ENCODE data around the gene MDFI. TPM values are rescaled to one million over a fixed set of nuclear protein-coding genes. Genes with fewer than 3 reads are reported as not detected.

MDFI gene
- total RNA-seq, 2 donors from 2014 or later = 4.9 to 6.7 TPM

- Histone ChIP-seq H3K4me1 (no peaks in the 10 kb centered on the region), H3K36me3 (replicated peaks in 1 of 2; ENCODE audit: insufficient read depth in 1 of 2, low read depth in 2 of 2) (no peaks in the 10 kb centered on the region), H3K9me3 (no peaks in the 10 kb centered on the region), H3K27me3 (peaks cover 0 to 3% of the 10 kb centered on the region in 2 donors), H3K27ac (no peak overlapping the region), H3K4me3 (no peak overlapping the region)
- WGBS, 2 donors = 75 to 90% methylated on average over 5 of the region's 5 CpGs
- intact Hi-C loops (cut with DNase I) = no loop called here
- DNase-seq (no peak), ATAC-seq (no peak)
- no peak for TF ChIP-seq CTCF (IDR thresholded peaks at IDR 0.05)
- TF ChIP-seq POLR2A (IDR thresholded peaks at IDR 0.05) = no peak
These were observed 26.0 kb downstream of the MDFI start for GRCh38 chr6:41664271-41664670.

- TF ChIP-seq CTCF (IDR thresholded peaks at IDR 0.05) (no peak), POLR2A (IDR thresholded peaks at IDR 0.05) (no peak)
- H3K9me3 ChIP-seq = no peaks in the 10 kb centered on the region
- intact Hi-C loops (cut with DNase I) = no loop called here
- no peak overlapping the region for H3K27ac ChIP-seq
- H3K4me1 ChIP-seq = no peaks in the 10 kb centered on the region
- DNase-seq (no peak), ATAC-seq (no peak)
- WGBS, 2 donors = 88 to 91% methylated on average over 1 of the region's 1 CpG
- H3K4me3 ChIP-seq = no peak overlapping the region
- H3K27me3 ChIP-seq = peaks cover 0 to 3% of the 10 kb centered on the region in 2 donors
- H3K36me3 ChIP-seq (replicated peaks in 1 of 2; ENCODE audit: insufficient read depth in 1 of 2, low read depth in 2 of 2) = no peaks in the 10 kb centered on the region
These were observed 28.9 kb downstream of the MDFI start for GRCh38 chr6:41667195-41667594.

DNA sequence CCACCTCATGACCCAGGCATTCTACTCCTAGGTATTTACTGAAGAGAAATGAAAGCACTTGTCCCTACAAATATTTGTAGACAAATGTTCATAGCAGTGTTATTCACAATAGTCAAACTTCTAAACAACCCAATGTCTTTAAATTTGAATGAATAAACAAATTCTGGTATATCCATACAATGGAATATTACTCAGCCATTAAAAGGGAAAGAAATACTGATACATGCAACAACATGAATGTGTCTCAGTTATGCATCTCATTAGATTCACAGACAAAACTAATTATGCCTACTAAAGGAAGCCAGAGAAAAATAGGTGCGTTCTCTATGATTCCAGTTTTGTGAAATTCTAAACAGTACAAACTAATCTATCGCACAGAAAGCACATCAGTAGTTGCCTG, 30.7 kb downstream of the MDFI start:
- intact Hi-C loops (cut with DNase I) = no loop called here
- no peaks in the 10 kb centered on the region for H3K4me1 ChIP-seq

DNA sequence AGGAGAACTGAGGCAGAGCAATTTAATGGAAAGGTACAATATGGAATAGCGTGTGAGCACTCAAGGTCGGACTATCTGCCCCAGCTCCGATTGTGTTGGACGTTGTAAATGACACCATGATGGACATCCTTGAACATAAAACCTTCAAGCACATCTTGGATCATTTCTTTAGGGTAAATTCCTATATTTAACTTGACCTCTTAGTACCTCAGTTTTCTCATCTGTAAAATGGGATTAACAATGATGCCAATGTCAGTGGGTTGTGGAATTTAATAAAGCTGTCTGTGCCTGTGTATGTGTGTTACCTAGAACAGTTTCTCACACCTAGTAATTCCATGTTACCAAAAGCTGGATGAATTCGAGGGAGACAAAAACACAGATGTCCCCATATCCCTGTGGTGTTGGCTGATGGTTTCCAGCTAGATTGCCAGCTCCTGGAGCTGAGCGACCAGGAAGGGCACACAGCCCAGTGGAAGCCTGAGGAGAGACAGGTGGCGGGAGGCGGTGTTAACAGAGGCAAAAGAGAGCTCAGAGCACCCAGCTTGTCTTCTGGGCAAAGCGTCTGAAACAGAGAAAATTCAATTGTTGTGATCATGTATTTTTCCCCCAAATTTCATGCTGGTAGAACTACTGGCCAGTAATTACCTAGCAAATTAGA, 32.6 kb downstream of the MDFI start:
- no peak for TF ChIP-seq CTCF (IDR thresholded peaks at IDR 0.05)
- TF ChIP-seq POLR2A (IDR thresholded peaks at IDR 0.05) = no peak
- intact Hi-C loops (cut with DNase I) = no loop called here
- Histone ChIP-seq H3K4me1 (no peaks in the 10 kb centered on the region), H3K4me3 (no peak overlapping the region), H3K9me3 (no peaks in the 10 kb centered on the region), H3K27me3 (no peaks in the 10 kb centered on the region), H3K36me3 (replicated peaks in 1 of 2; ENCODE audit: insufficient read depth in 1 of 2, low read depth in 2 of 2) (no peaks in the 10 kb centered on the region), H3K27ac (no peak overlapping the region)
- 69 to 73% methylated on average over 9 of the region's 9 CpGs for WGBS, 2 donors
- ATAC-seq = no peak
- DNase-seq = no peak

More for the DNA sequence above, 30.7 kb downstream of the MDFI start:
- no peak overlapping the region for H3K4me3 ChIP-seq
- 94 to 95% methylated on average over 2 of the region's 2 CpGs for WGBS, 2 donors
- no peak for ATAC-seq
- no peaks in the 10 kb centered on the region for H3K9me3 ChIP-seq
- no peaks in the 10 kb centered on the region for H3K36me3 ChIP-seq (replicated peaks in 1 of 2; ENCODE audit: insufficient read depth in 1 of 2, low read depth in 2 of 2)
- no peak overlapping the region for H3K27ac ChIP-seq
- peaks cover 0 to 3% of the 10 kb centered on the region in 2 donors for H3K27me3 ChIP-seq
- no peak for DNase-seq
- TF ChIP-seq POLR2A (IDR thresholded peaks at IDR 0.05) (no peak), CTCF (IDR thresholded peaks at IDR 0.05) (no peak)

DNA sequence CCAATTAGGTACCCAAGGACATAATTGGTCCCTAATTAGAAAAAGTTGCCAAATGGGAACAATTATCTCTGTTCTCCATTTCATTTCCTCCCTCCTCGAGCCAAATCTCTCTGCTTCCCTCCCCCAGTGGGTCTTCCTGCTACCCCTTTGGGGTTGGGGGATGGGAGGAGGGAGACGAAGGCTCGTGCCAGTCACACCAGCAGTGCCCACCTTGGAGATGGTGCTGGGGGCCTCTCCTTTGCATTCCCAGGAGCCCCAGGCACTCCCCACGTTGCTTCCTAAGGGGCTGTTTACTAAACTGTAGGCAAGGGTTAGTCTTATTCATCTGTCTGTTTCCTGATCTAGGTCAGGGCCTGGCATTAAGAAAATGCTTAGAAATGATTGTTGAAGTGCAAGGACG, 33.1 kb downstream of the MDFI start:
- H3K36me3 ChIP-seq (replicated peaks in 1 of 2; ENCODE audit: insufficient read depth in 1 of 2, low read depth in 2 of 2) = no peaks in the 10 kb centered on the region
- TF ChIP-seq CTCF (IDR thresholded peaks at IDR 0.05) (no peak), POLR2A (IDR thresholded peaks at IDR 0.05) (no peak)
- intact Hi-C loops (cut with DNase I) = no loop called here
- no peaks in the 10 kb centered on the region for H3K9me3 ChIP-seq
- no peaks in the 10 kb centered on the region for H3K27me3 ChIP-seq
- no peaks in the 10 kb centered on the region for H3K4me1 ChIP-seq
- DNase-seq (no peak), ATAC-seq (no peak)
- WGBS, 2 donors = 48 to 52% methylated on average over 5 of the region's 5 CpGs
- H3K4me3 ChIP-seq = no peak overlapping the region
- no peak overlapping the region for H3K27ac ChIP-seq

Measured in body of pancreas (tissue), 4 donors.